Kasumi-1 (cell line): ENCODE data around the gene MECP2.
A peak's percentile ranks its signal among the peaks of the same experiment; 100 is the strongest.

ENCODE experiments used
- DNase-seq, 2 experiments: peaks; one replicate each; lab custom pipeline; 2025; lab: John Stamatoyannopoulos, UW

The MECP2 gene

GRCh38 chrX:154033848-154034247, 63.7 kb downstream of the MECP2 start:
- no peak for DNase-seq

DNA sequence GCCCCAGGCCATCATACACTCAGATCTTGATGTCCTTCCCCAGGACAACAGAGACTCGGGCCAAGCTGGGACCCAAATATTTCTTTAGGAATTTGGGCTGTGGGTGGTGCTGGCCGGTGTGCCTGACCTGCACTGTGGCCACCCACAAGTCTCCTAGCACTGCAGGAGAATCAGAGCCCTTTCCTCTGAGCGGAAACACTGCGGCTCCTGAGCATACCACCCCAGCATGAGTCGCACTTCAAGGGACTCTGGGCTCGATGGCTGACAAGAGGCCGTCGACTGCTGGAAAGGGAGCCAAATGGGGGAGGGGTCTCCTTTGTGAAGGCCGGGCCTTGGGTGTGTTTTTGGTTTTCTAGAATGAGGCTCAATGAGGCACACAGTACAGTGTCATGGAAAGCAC, 64.9 kb downstream of the MECP2 start:
- no peak for DNase-seq

DNA sequence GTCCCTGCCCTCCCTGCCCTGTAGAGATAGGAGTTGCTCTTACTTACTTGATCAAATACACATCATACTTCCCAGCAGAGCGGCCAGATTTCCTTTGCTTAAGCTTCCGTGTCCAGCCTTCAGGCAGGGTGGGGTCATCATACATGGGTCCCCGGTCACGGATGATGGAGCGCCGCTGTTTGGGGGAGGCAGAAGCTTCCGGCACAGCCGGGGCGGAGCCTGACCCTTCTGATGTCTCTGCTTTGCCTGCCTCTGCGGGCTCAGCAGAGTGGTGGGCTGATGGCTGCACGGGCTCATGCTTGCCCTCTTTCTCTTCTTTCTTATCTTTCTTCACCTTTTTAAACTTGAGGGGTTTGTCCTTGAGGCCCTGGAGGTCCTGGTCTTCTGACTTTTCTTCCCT, 65.4 kb downstream of the MECP2 start:
- DNase-seq = no peak

- DNase-seq = no peak
Measured at GRCh38 chrX:154030715-154031305, 66.7 kb downstream of the MECP2 start.

- no peak for DNase-seq
Measured at GRCh38 chrX:154030266-154030665, 67.3 kb downstream of the MECP2 start.

- DNase-seq = no peak
Measured at GRCh38 chrX:154029439-154029838, 68.1 kb downstream of the MECP2 start.

GRCh38 chrX:154028502-154029184, 68.9 kb downstream of the MECP2 start:
- no peak for DNase-seq

DNA sequence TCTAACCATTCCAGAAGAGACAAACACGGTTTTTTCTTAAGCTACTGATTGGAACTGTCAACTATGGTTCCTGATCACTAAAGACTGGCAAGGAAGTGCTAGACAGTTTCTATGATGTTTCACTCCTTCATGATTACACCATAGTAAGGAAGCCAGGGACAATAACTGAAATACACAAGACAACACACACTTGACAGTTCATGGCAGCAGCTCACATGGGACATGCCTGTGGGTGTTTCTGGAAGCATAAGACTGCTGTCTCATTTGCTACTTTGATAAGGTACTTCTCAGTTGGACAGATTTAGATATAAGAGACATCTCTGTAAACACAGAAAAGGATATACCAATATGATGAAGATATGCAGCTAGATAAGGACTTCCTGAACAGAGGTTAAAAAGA, 69.5 kb downstream of the MECP2 start:
- DNase-seq = no peak

DNA sequence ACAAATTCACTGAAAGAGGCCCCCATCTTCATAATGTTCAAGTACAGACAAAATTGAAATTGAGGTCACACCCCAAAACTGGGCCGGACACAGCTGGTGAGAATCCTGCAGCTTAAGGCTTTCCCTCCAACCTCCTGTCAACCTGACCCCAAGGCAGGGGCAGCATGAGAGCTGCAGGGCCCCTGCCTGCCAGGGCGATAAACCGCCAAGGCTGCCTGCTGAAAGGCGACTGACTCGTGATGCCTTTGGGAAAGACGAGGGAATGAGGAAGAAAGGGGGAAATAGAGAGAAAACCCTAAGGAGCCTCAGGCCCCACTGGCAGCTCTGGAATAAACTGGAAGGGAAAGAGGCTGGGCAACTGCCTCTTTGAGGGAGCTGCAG, 70.5 kb downstream of the MECP2 start:
- no peak for DNase-seq

- no peak for DNase-seq
Measured at GRCh38 chrX:154026136-154027021, 71.1 kb downstream of the MECP2 start.

DNA sequence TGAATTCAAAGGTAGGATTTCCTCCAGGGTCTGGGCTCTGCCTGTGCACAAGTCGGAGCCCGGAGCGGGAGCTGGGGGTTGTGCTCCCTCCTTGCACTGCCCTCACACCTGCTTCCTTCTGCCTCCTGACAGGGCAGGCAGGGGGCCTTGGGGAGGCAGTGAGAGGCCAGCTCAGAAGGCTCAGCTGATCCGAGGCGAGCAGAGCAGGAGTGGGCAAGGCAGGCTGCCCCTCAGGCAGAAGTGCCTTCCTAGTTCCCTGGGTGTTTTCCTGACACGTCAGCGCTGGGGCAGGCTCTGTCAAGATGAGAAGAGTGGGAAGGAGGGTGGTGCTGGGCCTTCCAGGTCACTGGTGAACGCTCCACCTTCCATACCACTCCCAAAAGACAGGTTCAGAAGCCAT, 72.3 kb downstream of the MECP2 start:
- DNase-seq = no peak

- no peak for DNase-seq
Measured at GRCh38 chrX:154024271-154024670, 73.2 kb downstream of the MECP2 start.

DNA sequence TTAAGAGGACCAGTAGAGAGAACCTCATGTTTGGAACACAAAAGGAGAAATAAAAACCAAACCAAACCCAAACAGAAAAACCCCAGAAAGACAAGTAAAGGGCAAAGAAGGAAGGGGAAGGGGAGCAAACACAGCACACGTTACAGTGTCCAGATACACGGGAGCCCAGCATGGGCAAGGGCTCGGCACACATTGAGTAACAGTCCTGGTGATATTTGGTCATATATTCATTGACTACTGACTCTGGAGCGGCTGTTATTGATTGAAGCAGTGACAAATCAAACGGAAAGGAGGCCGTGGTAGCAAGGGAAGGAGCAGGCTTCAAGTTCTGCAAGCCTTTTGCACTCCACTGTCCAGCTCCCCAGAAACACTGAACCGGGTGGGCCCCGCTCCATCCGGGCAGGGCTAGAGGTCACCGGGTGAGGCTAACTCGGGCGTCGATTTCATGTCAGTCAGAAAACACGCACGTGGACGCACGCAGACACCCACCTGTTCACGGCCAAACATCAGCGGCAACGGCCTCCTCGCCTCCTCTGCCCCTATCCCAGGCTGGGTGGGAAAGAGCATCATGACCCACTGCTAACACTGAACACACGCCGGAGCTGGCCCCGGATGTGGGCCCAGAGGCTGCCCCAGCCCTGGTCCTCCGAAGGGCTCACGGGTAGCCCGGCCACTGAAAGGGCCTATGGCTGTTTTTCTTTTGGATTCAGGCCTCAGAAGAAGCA, 74.1 kb downstream of the MECP2 start:
- no peak for DNase-seq

GRCh38 chrX:154022108-154022507, 75.4 kb downstream of the MECP2 start:
- DNase-seq = no peak

DNA sequence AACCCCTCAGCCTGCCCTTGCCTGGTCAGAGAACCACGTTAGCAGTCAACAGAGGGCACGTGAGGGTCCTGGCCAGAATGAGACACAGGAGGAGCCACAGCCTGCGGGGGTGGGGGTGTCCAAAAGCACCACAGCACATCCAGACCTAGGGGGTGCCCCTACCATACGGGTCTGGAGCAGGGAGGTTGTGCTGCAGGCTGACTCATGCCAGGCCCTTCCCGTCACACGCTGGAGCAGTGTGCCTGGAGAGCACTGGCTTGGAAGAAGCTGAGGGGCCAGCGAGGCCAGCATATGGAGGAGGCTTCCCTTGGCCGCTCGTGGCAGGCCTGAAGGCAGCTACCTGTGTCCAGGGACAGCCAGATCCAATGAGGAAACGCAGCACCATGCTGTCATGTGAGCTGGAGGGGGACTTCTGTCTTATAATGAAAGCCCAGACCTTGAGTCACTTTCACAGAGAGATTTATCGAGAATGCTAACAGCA, 76.3 kb downstream of the MECP2 start:
- DNase-seq = no peak

GRCh38 chrX:154020536-154021115, 76.9 kb downstream of the MECP2 start:
- DNase-seq = peak in 1 of 2 experiments; percentile 52

- peak in 1 of 2 experiments; percentile 52 for DNase-seq
Measured at GRCh38 chrX:154019633-154020528, 77.6 kb downstream of the MECP2 start, which contains the start of gene IRAK1. IRAK1 (minus strand) TSS chrX:154019902; CDS start chrX:154019812, 90 bp downstream.

DNA sequence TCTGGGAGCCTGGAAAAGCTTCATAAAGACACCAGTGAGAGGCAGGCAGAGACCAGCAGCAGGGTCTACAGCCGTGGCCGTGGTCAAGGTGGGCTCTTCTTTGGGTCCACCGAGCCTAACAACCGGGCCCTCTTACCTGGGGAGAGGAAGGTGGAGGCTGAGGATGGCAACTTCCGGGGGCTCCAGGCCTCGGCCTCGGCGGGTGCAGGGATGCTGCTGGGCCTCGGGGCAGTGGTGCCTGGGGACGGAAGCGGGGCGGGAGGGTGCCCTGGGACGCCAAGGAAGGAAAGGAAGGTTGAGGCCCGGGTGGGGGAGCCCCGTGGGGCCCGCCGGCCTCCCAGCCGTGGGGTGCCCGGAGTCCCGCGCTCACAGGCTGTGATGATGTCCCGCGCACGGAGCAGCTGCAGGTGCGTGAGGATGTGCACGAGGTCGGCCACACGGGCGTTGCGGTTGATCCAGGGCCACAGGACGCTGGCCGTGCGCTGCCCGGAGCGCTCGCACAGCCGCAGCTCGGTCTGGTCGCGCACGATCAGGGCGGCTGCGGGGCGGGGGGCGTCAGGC, 78.4 kb downstream of the MECP2 start:
- no peak for DNase-seq

DNA sequence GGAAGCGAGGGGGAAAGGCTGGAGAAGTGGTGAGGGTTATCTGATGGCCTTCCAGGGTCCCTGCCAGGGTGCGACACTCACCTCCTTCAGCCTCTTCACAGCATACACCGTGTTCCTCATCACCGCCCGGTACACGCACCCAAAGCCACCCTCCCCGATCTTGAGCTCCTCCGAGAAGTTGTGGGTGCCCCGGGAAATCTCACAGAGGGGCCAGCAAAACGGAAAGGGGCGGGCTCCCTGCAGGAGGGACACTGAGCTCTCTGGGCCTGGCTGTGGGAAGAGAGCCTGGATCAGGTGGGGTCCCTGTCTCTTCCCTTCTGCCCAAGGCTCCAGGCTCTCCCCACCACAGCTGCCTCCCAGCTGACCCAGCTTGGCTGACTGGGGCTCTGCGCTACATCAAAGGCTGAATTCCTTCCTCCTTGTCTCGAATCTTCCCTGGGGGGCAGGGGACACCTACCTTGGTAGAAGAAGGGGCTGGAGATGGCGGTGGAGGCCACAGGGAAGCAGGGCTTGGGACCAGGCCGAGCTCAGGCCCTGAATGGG, 78.9 kb downstream of the MECP2 start:
- no peak for DNase-seq
